SK-N-SH (cell line): ENCODE results near the gene DOCK4. TPM values are rescaled to one million over a fixed set of nuclear protein-coding genes. Genes with fewer than 3 reads are reported as not detected.

Experiments used
- CTCF ChIA-PET: fragments of 300-600, 350-600 bp; formaldehyde crosslinking; extraction: SDS; loops from one replicate; lab custom pipeline; 2021; lab: Yijun Ruan, JAX
- POLR2A ChIA-PET: fragments of 350-600 bp; sonication (Branson Sonifier 250); formaldehyde crosslinking; extraction: SDS; loops from one replicate; lab custom pipeline; 2020; ENCODE audit warnings: antibody characterized with exemption, inconsistent platforms; lab: Yijun Ruan, JAX
- DNase-seq: peaks from one replicate; pipeline ENCODE4 v3.0.0; 2012
- H2AFZ ChIP-seq: fragments of 200-600 bp; sonication (generic); 2 replicates; pipeline ENCODE4 v1.8.1; 2016; ENCODE audit warnings: antibody characterized with exemption, mild to moderate bottlenecking, low read depth
- H3F3A ChIP-seq: fragments of 200-600 bp; sonication (generic); replicated peaks from 2 replicates; pipeline ENCODE3; 2016; ENCODE audit warnings: antibody characterized with exemption, mild to moderate bottlenecking; ENCODE audit not compliant: insufficient read depth
- H3K27ac ChIP-seq, 2 experiments: fragments of 200-500 bp in 1 of 2; fragments of 200-600 bp in 1 of 2; sonication (Bioruptor generic) in 1 of 2; sonication (generic), shearing (Covaris generic) in 1 of 2; 2 replicates each; pipeline versions ENCODE4 v1.5.1 to v1.6.1; 2014 to 2016; ENCODE audit warnings: low read depth in 2 of 2, inconsistent platforms in 1 of 2, low read length in 1 of 2, mild to moderate bottlenecking in 1 of 2, mixed read lengths in 1 of 2
- H3K27me3 ChIP-seq: fragments of 200-600 bp; sonication (generic), shearing (Covaris generic); 2 replicates; pipeline ENCODE4 v1.6.1; 2016; ENCODE audit warnings: mixed run types; ENCODE audit not compliant: insufficient read depth
- H3K36me3 ChIP-seq, 2 experiments: fragments of 200-500 bp in 1 of 2; fragments of 200-600 bp in 1 of 2; sonication (Bioruptor generic) in 1 of 2; sonication (generic) in 1 of 2; replicated peaks in 1 of 2; 2 replicates each; pipeline versions ENCODE3 to v1.5.1; 2014 to 2016; ENCODE audit warnings: low read length in 1 of 2, mild to moderate bottlenecking in 1 of 2; ENCODE audit not compliant: insufficient read depth in 2 of 2, control insufficient read depth in 1 of 2
- H3K4me1 ChIP-seq, 2 experiments: fragments of 200-500 bp in 1 of 2; fragments of 200-600 bp in 1 of 2; sonication (Bioruptor generic) in 1 of 2; sonication (generic), shearing (Covaris generic) in 1 of 2; 2 replicates each; pipeline versions ENCODE4 v1.5.1 to v1.6.1; 2014 to 2016; ENCODE audit warnings: low read depth in 1 of 2, low read length in 1 of 2, mixed run types in 1 of 2; ENCODE audit not compliant: insufficient read depth in 2 of 2, control insufficient read depth in 1 of 2
- H3K4me2 ChIP-seq: fragments of 200-600 bp; sonication (generic), shearing (Covaris generic); 2 replicates; pipeline ENCODE4 v1.6.1; 2017; ENCODE audit warnings: mixed run types
- H3K4me3 ChIP-seq, 2 experiments: fragments of 200-500 bp in 1 of 2; fragments of 200-600 bp in 1 of 2; sonication (Bioruptor generic) in 1 of 2; sonication (generic), shearing (Covaris generic) in 1 of 2; 2 replicates each; pipeline versions ENCODE4 v1.5.1 to v1.8.1; 2014 to 2016; ENCODE audit warnings: low read depth in 2 of 2, inconsistent platforms in 1 of 2, low read length in 1 of 2, mild to moderate bottlenecking in 1 of 2, mixed read lengths in 1 of 2, moderate library complexity in 1 of 2
- H3K79me2 ChIP-seq: fragments of 200-600 bp; sonication (generic); 2 replicates; pipeline ENCODE4 v1.8.1; 2017; ENCODE audit warnings: mild to moderate bottlenecking; ENCODE audit not compliant: insufficient read depth
- H3K9ac ChIP-seq: fragments of 200-600 bp; sonication (generic); 2 replicates; pipeline ENCODE4 v1.6.1; 2017; ENCODE audit warnings: mixed run types
- H3K9me2 ChIP-seq: fragments of 200-600 bp; sonication (generic); 2 replicates; pipeline ENCODE4 v1.6.1; 2017; ENCODE audit warnings: mixed run types
- H3K9me3 ChIP-seq: fragments of 200-600 bp; sonication (generic); 2 replicates; pipeline ENCODE4 v1.6.1; 2017; ENCODE audit warnings: mixed run types, mild to moderate bottlenecking, moderate library complexity
- H4K20me1 ChIP-seq: fragments of 200-600 bp; sonication (generic); 2 replicates; pipeline ENCODE4 v1.6.1; 2017; ENCODE audit warnings: mild to moderate bottlenecking, mixed run types; ENCODE audit not compliant: insufficient read depth
- CHD2 ChIP-seq: fragments of 150-350 bp; IDR thresholded peaks from 2 replicates; pipeline ENCODE4 v1.6.1; 2018; ENCODE audit warnings: low read length; ENCODE audit not compliant: partially characterized antibody
- CTCF ChIP-seq: fragments of 200-600 bp; sonication (generic); IDR thresholded peaks from 2 replicates; pipeline ENCODE4 v1.6.1; 2017; ENCODE audit warnings: antibody characterized with exemption, mild to moderate bottlenecking, moderate library complexity
- EP300 ChIP-seq, 2 experiments: IDR thresholded peaks; 2 replicates each; pipeline versions ENCODE4 v1.4.0 to v1.6.1; 2012; ENCODE audit warnings: borderline replicate concordance in 1 of 2, low read depth in 1 of 2, low read length in 1 of 2
- FOXJ3 ChIP-seq: sonication (generic); formaldehyde crosslinking; IDR thresholded peaks from 2 replicates; pipeline ENCODE4 v1.5.1; 2020; ENCODE audit warnings: mild to moderate bottlenecking, missing genetic modification reagents
- FOXM1 ChIP-seq: IDR thresholded peaks from 2 replicates; pipeline ENCODE4 v1.4.0; 2012; ENCODE audit warnings: low read depth, mild to moderate bottlenecking
- GATA2 ChIP-seq: sonication (generic); formaldehyde crosslinking; IDR thresholded peaks from 2 replicates; pipeline ENCODE4 v1.5.0; 2020; ENCODE audit warnings: mild to moderate bottlenecking, missing genetic modification reagents
- MEF2A ChIP-seq: IDR thresholded peaks from 2 replicates; pipeline ENCODE4 v1.4.0; 2012; ENCODE audit warnings: low read depth, borderline replicate concordance
- NFIC ChIP-seq: IDR thresholded peaks from 2 replicates; pipeline ENCODE4 v1.4.0; 2012; ENCODE audit warnings: borderline replicate concordance
- POLR2AphosphoS5 ChIP-seq: IDR thresholded peaks from 2 replicates; pipeline ENCODE4 v1.6.1; 2012; ENCODE audit warnings: low read depth, low read length
- RAD21 ChIP-seq: IDR thresholded peaks from 2 replicates; pipeline ENCODE4 v1.6.1; 2012; ENCODE audit warnings: mild to moderate bottlenecking, low read length
- RCOR1 ChIP-seq: fragments of 150-350 bp; IDR thresholded peaks from 2 replicates; pipeline ENCODE4 v1.6.1; 2017; ENCODE audit warnings: antibody characterized with exemption, low read length
- REST ChIP-seq: IDR thresholded peaks from 2 replicates; pipeline ENCODE4 v1.6.1; 2012; ENCODE audit warnings: mild to moderate bottlenecking, low read depth, low read length, moderate library complexity
- RFX5 ChIP-seq: IDR thresholded peaks from 2 replicates; pipeline ENCODE4 v1.6.1; 2012; ENCODE audit warnings: mild to moderate bottlenecking, improper control_type of control experiment, low read length
- RXRA ChIP-seq: IDR thresholded peaks from 2 replicates; pipeline ENCODE4 v1.4.0; 2012; ENCODE audit warnings: low read depth, mild to moderate bottlenecking, borderline replicate concordance
- SIN3A ChIP-seq: IDR thresholded peaks from 2 replicates; pipeline ENCODE4 v1.6.1; 2012; ENCODE audit warnings: low read depth, mild to moderate bottlenecking, low read length, moderate library complexity, borderline replicate concordance
- SMC3 ChIP-seq: IDR thresholded peaks from 2 replicates; pipeline ENCODE4 v1.6.1; 2012; ENCODE audit warnings: low read depth, low read length, improper control_type of control experiment
- USF2 ChIP-seq: fragments of 150-350 bp; IDR thresholded peaks from 2 replicates; pipeline ENCODE4 v1.6.1; 2017; ENCODE audit warnings: antibody characterized with exemption, low read length, low read depth, borderline replicate concordance
- ZBTB33 ChIP-seq: IDR thresholded peaks from 2 replicates; pipeline ENCODE4 v1.4.0; 2012; ENCODE audit warnings: low read depth, borderline replicate concordance
- polyA plus RNA-seq, 3 experiments: library from polyadenylated mRNA; depleted of rRNA; stranded (reverse); fragments of >200 nt; gene quantifications; 2 replicates each; pipeline ENCODE4 v1.2.3, GENCODE V29; 2012

Gene DOCK4
- polyA plus RNA-seq, 1 of the 3 experiments (the other 2 are of a cell fraction): 8.5 TPM

- TF ChIP-seq CTCF (no peak), FOXJ3 (no peak), NFIC (no peak), POLR2AphosphoS5 (no peak)
These were observed 186.3 kb downstream of the DOCK4 start (continued) for GRCh38 chr7:112019932-112020331.

- no peak overlapping the region for H3K4me3 ChIP-seq
- H3K9me2 ChIP-seq: no peaks in the 10 kb centered on the region
- H3K4me1 ChIP-seq: peaks cover 0 to 24% of the 10 kb centered on the region in 2 experiments; a peak in 2 of 4 replicates
- no peak overlapping the region for H3K4me2 ChIP-seq
- H3K79me2 ChIP-seq: no peaks in the 10 kb centered on the region
- ChIA-PET CTCF (interaction anchor here (1.0 to 1.7 kb wide), 2 partner anchors 10 to 255 kb away, joined by 3 to 5 read pairs; no protein-coding TSS in a partner anchor), POLR2A (interaction anchor here (1.0 kb wide), 1 partner anchor 14 kb away, joined by 3 read pairs; no protein-coding TSS in a partner anchor)
- no peaks in the 10 kb centered on the region for H3F3A ChIP-seq
- H2AFZ ChIP-seq: no peak overlapping the region
- H4K20me1 ChIP-seq: no peaks in the 10 kb centered on the region
- no peaks in the 10 kb centered on the region for H3K27me3 ChIP-seq
- DNase-seq: peak; percentile 22
- peak overlapping the region in 1 of 2 experiments; percentile 84; a peak in 2 of 4 replicates for H3K27ac ChIP-seq
- H3K36me3 ChIP-seq: no peaks in the 10 kb centered on the region
- H3K9me3 ChIP-seq: no peaks in the 10 kb centered on the region
- H3K9ac ChIP-seq: no peak overlapping the region
- no peak for TF ChIP-seq CTCF
- TF ChIP-seq RAD21: peak; percentile 25; the same call in 1 of the 2 replicates
- no peak for TF ChIP-seq MEF2A
- TF ChIP-seq RFX5: no peak
- no peak for TF ChIP-seq RXRA
- TF ChIP-seq GATA2 (CRISPR knock-in tag): peak; percentile 39; the same call in 1 of the 2 replicates
- no peak for TF ChIP-seq POLR2AphosphoS5
- TF ChIP-seq EP300 (IDR thresholded peaks at IDR 0.05; ENCODE audit: borderline replicate concordance in 1 of 2, low read depth in 1 of 2, low read length in 1 of 2): peak in 1 of 2 experiments; percentile 89; a peak in 2 of 4 replicates
- TF ChIP-seq USF2: no peak
- peak; percentile 86 for TF ChIP-seq RCOR1
- 0 out of 2 replicates have a peak, but pooled peaks have one; percentile 34 for TF ChIP-seq FOXM1
- TF ChIP-seq SIN3A: no peak
- TF ChIP-seq SMC3: no peak
- peak; percentile 66 for TF ChIP-seq CHD2
- TF ChIP-seq ZBTB33: no peak
- no peak for TF ChIP-seq REST
These were observed 187.7 kb downstream of the DOCK4 start for GRCh38 chr7:112018305-112019030.
